Astrocyte (in vitro differentiated cells and primary cell): ENCODE measurements around the gene CCDC86.

Source experiments
- CTCF ChIP-seq: IDR thresholded peaks from 2 replicates; pipeline ENCODE4 v1.5.1; 2011; ENCODE audit warnings: low read depth, mild to moderate bottlenecking, inconsistent platforms, low read length, moderate library complexity; ENCODE audit not compliant: insufficient read depth
- EZH2 ChIP-seq: IDR thresholded peaks from 2 replicates; pipeline ENCODE4 v1.6.1; 2012; ENCODE audit warnings: mild to moderate bottlenecking, low read length, inconsistent platforms; ENCODE audit not compliant: insufficient read depth

DNA sequence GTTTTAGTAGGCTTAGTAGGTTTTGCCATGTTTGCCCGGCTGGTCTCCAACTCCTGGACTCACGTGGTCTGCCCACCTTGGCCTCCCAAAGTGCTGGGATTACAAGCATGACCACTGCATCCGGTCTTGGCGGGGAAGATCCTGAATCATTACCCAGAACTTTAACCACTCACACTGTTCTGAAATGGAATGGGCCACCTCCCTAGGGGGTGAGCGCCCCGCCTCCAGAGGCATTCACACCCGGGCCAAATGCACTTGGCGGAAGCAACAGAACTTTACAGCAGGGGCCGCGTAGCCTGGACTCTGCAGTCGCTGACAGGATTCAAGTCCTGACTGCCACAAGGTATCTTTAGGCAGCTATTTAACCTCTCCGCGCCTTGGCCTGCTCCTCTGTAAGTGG, 5.4 kb downstream of the CCDC86 start:
- TF ChIP-seq CTCF, result no peak
- no peak for TF ChIP-seq EZH2
